Stimulated activated CD8-positive, alpha-beta memory T cell treated with anti-CD3 and anti-CD28 coated beads, Interleukin-12 subunit alpha, Interleukin-12 subunit beta, amount 100 ng/mL, for 24 hours (primary cell): ENCODE measurements around the gene TJP2.
"Not testable (repeated sequence)": the region's sequence is repeated elsewhere in the genome, so short reads cannot be mapped to it uniquely, and the experiment has no call there.

Source experiments
- DNase-seq: peaks from one replicate; pipeline ENCODE4 v3.0.0-alpha.2; 2020; ENCODE audit errors: extremely low read depth

Gene TJP2

DNA sequence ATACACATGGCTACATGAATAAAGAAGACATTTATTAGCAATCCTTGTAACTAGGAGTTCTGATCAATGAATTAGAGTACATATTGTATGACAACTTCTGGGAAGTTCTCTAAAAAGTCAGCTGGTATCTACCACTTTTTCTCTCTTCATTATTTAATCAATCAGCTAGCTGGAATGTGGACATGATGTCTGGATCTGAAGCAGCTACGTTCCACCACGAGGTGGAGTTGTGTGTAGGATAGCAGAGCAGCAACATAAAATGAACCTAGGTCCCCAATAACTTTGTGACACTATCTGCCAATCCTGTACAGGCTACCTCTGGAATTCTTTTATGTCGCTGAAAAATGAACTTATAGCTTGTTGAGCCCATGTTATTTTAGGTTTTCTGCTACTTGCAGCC is 118.0 kb downstream of the TJP2 start:
- no peak for DNase-seq

DNA sequence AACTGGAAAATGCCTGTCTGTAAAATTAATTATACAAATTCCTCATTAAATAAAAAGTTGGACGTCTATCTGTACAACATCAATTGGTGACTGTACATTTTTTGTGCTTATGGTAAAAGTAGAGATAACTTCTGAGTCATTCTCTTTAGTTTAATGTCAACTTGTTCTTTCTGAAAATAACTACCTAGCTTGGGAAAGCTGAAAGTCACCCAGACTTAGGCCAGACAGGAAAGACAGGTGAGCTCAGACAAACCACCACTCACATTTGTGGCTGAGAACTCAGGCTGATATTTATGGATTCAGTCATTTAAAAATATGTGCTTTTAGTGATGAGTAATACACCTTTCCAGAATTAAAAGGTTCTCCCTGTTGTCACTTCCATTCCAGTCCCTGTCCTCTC is 119.1 kb downstream of the TJP2 start:
- DNase-seq = no peak

DNA sequence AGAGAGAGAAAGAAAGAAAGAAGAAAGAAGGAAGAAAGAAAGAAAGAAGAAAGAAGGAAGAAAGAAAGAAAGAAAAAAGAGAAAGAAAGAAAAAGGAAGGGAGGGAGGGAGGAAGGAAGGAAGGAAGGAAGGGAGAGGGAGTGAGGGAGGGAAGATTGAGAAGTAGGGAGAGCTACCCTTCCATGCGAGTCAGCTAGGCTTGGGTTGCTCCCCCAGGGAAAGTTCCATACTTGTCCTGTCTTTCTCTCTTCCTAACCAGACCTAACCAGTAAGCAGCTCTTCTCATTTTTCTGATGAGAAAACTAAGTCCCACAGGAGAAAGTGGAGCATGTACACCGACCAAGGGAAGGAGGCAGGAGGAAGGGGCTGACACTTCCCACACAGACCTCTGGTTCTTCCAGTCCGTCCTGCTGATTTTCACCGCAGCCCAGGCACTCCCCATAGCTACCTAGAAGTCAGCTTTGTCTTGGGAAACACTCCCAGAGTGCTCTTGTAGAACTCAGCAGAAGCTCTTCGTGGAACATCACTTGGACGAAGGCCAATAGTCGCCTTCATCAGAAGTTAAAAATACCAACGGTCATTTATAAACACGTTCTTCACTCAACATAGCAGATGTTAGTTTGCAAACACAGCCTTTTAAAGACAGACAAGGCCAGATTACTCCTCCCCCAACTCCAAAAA is 121.9 kb downstream of the TJP2 start:
- DNase-seq = no peak

DNA sequence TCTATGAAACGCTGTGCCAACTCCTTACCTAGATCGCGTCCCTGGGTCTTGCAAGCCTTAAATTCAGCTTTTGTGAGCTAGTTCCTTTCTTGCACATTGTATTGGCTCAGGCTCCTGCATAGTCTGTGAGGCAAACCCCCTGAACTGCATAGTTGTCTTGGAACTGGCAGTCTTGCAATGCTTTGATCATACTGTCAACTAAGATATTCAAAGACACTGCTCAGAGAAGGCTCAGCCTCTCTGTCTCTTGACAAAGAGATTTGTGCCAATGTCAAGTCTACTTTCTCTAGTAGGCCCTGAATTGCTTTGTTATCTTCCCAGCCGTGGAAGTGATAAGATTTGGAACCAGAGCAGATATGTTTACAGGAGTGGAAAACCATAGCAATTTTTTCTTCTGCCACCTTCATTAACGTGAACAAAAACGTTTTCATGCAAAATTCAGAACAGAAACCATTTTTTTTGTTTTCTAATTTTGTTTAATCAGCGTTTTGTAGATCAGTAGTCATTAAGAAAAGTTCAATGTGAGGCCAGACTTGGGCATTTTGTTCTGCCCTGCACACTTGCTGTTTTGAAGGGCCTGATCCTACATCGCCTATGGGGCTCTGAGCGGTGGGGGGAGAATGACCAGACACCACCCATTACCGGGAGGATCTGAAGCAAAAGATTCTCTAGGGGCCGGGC is 123.4 kb downstream of the TJP2 start:
- no peak for DNase-seq

DNA sequence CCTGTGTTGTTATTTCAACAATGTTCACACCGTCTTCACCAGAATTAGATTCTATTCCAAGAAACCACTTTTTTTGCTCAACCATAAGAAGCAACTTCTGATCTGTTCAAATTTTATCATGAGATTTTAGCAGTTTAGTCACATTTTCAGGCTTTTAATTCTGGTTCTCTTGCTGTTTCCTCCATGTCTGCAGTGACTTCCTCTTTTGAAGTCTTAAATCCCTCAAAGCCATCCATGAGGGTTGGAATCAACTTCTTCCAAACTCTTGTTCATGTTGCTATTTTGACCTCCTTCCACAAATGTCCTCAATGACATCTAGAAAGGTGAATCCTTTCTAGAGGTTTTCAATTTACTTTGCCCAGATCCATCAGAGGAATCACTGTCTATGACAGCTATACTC is 125.2 kb downstream of the TJP2 start:
- DNase-seq = no peak

DNA sequence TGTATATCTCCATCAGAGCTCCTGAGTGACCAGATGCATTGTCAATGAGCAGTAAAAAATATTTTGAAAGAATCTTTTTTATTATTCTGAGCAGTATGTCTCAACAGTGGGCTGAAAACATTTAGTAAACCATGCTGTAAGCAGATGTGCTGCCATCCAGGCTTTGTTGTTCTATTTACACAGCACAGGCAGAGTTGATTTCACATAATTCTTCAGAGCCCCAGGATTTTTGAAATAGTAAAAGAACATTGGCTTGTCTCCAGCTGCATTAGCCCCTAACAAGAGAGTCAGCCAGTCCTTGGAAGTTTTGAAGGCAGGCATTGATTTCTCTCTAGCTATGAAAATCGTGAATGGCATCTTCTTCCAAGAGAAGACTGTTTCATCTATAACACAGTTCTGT is 125.7 kb downstream of the TJP2 start:
- no peak for DNase-seq

DNA sequence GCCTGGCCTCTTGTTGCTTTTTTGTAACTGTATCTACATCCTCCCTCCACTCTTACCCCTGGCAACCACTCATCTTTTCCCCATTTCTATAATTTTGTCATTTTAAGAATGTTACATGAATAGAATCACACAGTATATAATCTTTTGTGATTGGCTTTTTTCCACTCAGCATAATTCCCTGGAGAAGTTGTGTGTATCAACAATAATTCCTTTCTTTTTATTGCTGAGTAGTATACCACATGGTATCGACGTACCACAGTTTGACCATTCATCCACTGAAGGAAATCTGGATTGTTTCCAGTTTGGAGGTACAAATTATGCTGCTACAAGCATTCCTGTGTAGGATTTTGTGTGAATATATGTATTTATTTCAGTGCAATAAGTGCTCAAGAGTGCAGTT is 129.3 kb downstream of the TJP2 start:
- DNase-seq = no peak

DNA sequence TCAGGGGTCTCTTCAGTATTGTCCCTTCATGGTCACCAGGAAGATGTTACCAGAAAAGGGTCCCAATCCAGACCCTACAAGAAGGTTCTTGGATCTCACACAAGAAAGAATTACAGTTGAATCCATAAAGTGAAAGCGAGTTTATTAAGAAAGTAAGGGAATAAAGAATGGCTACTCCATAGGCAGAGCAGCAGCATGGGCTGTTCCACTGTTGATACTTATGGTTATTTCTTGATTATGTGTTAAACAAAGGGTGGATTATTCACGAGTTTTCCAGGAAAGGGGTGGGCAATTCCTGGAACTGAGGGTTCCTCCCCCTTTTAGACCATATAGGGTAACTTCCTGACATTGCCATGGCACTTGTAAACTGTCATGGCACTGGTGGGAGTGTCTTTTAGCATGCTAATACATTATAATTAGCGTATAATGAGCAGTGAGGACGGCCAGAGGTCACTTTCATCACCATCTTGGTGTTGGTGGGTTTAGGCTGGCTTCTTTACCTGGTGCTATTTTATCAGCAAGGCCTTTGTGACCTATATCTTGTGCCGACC is 132.9 kb downstream of the TJP2 start:
- not testable (repeated sequence) for DNase-seq

DNA sequence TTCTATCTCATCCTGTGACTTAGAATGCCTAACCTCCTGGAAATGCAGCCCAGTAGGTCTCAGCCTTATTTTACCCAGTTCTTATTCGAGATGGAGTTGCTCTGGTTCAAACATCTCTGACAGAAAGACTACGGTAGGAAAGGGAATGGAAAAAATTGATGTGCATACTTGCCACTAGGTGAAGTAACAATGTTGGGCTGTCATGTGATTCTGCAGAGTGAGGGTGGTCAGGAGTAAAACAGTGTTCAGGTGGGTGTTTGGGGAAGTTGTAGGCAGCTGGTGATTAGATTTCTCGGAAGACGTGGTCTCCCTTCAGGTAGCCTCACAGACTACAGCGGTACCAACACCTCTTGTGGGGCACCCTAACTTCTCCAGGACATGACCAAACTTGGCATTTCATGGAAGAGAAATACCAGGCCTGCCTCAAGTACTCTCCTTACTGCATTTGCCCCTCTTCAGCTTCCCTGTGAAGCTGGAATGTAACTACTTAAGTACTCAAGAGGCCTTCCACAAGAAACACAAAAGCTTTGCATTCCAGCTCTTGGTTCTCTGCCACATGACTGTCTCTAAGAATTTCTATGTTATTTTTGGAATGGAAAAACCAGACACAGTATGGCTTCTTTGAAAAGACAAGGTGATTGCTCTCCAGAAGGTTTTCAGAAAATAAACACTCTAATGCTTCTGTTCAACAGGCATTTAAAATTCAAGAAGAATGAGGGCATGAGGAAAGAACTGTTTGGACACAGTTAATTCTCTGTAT is 133.5 kb downstream of the TJP2 start:
- no peak for DNase-seq

DNA sequence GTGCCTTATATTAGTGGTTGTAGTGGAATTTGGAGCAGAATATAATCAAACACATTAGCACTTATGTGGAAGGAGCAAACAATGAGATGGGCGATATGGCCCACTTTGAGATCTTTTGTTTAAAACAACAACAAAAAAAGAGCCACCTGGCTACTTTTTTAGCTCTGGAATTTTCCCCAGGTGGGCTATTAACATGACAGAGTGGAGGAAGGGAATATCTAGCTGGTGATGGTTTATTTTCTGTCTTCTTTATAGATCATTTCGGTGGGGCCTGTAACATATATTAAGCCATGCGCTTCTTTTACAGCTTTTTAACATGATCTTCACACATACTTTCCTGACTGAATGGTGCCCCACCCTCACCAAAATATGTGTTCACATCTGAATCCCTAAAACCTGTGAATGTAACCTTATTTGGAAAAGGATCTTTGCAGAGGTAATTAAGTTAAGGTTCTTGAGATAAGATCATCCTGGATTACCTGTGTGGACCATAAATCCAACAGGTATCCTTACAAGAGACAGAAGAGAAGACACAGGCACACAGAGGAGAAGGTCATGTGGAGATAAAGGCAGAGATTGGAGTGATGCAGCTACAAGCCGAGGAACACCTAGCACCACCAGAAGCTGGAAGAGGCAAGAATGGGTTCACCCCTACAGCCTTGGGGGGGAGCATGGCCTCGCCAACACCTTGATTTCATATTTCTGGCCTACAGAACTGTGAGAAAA is 134.3 kb downstream of the TJP2 start:
- no peak for DNase-seq

DNA sequence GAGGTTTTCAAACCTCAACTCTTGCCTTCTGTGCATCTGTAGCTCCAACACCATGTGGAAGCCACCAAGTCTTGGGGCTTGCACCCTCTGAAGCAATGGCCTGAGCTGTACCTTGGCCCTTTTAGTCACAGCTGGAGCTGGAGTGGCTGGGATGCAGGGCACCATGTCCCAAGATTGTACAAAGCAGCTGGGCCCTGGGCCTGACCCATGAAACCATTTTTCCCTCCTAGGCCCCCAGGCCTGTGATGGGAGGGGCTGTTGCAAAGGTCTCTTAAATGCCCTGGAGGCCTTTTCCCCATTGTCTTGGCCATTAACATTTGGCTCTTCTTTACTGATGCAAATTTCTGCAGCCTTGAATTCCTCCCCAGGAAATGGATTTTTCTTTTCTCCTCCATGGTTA is 139.1 kb downstream of the TJP2 start:
- DNase-seq = no peak

DNA sequence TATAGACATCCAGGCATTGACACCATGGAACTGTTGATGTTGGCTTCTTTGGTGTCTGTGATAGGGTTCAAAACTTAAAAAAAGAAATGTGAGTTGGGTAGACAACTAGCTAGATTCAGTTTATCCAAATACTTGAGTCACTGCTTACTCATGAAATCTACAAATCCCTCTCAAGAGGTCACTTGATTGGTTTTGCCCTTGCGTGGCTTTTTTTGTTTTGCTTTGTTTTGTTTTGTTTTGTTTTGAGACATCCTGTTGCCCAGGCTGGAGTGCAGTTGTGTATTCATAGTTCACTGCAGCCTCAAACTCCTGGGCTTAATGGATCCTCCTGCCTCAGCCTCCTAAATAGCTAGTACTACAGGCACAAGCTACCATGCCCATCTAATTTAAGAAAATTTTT is 140.5 kb downstream of the TJP2 start:
- no peak for DNase-seq

DNA sequence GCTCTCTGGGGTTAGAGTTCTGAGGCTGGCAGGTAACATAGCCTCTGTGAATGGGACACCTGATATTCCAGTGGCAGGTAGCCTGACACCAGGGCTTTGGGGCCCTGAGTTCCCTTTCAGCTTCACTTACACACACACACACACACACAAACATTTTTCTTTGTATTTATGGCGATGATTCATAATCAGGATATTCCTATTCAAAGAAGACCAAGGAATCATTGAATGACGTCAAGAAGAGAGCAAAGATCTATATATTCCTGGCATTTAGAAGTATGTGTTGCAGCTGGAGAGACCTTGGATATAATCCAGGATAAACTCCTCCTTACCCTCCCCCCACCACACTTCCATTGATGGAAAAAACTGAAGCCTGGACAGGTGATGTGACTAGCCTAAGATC is 143.0 kb downstream of the TJP2 start:
- no peak for DNase-seq

DNA sequence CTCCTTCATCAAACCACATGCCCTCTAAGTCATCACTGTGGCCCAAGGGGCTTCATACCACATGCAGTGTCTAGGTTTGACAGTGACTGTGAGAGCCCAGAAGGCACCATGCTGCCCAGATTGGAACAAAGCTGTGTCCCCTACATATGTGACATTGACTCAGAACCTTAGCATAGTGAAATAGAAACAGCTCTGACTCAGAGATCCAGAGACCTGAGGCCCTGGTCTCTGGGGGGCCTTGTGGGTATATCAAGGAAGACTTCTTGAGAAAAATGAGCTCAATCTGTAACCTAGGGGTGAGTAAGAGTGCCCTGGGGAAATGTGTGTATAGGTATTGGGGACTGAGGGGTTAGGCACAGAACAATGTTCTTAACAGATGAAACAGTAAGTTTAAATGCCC is 143.8 kb downstream of the TJP2 start:
- DNase-seq = no peak

DNA sequence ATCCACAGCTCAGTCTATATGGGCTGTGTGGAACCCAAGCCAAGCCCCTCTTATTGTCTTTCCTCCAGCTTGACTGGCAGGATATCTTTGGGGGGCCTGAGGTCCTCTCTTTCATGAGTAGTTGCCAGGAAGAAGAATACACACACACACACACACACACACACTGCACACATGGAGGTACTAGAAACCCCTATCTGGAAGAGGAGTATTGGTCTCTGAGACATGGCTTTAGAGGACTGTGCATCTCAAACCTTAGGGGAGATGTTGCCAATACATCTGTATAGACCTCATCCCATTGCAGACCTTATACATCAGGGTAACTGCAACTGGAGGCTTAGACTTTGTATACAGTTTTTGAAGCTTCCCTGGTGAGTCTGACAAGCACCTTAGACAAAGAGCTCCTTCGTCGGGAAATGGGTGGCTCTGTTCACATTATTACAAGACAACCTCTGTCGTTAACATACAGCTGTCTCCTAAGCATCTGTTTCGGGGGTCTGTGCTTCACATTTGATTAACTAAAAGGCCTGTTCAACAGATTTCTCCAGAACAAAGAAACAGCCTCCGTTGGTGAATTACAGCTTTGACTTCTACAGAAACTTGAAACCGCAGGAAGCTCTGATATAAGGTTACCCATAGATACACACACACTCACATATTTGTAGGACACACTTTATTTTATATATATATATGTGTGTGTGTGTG is 145.4 kb downstream of the TJP2 start:
- DNase-seq = no peak

DNA sequence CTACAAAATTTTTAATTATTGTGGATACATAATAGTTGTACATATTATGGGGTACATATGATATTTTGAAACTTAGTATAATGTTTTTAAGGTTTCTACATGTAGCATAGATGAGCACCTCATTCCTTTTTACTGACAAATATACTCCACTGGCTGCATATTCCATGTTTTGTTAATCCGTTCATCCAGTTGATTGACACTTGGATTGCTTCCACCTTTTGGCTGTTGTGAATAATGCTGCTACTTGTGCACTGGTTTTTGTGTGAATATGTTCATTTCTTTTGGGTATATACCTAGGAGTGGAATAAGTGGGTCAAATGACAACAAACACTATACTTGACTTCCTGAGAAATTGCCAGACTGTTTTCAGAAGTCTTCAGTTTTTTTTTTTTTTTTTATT is 148.2 kb downstream of the TJP2 start:
- no peak for DNase-seq

DNA sequence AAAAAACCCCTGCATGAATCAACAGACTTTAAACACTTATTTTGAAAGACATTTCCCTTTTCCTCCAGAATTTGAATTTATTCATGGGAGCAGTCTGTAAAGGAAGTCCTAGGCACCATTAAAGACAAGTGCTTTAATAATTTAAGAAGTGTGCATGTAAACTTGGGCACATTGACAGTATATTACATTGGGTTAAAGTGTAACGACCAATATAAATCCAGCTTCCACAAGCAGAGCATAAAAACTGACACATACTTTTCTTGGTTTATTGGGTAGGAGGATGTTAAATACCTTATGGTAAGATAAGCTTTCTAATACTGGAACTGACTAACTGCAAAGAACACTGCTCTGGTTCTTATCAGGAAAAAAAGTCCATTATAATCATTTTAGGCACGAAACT is 149.8 kb downstream of the TJP2 start:
- no peak for DNase-seq
